T-cell (primary cell): ENCODE data around the gene IGLL5. TPM values are rescaled to one million over a fixed set of nuclear protein-coding genes. Genes with fewer than 3 reads are reported as not detected.

Experiments
- ATAC-seq, 4 experiments: fragments of 200-7000 bp in 3 of 4; fragments of 150-1000 bp in 1 of 4; cut with Tn5 transposase; replicated peaks in 1 of 4; 1 replicate in 3 of 4; 2 replicates in 1 of 4; pipeline ENCODE4 v1.10.0; 2021; ENCODE audit warnings: moderate library complexity in 3 of 4, mild to moderate bottlenecking in 2 of 4, moderate number of reproducible peaks in 1 of 4
- CTCF ChIA-PET, 2 donors: fragments of 300-600 bp; sonication (Branson Sonifier 250); formaldehyde crosslinking; loops; one replicate each; lab custom pipeline; 2022; ENCODE audit warnings: antibody characterized with exemption in 2 of 2; lab: Charles Lee
- POLR2A ChIA-PET, 2 donors: fragments of 300-600 bp; sonication (Branson Sonifier 250); formaldehyde crosslinking; loops; one replicate each; lab custom pipeline; 2022; ENCODE audit warnings: antibody characterized with exemption in 2 of 2; lab: Charles Lee
- DNase-seq, 35 experiments: peaks; one replicate each; pipeline versions ENCODE4 v3.0.0 to v3.0.0-alpha.2; 2013 to 2023
- H3K27ac ChIP-seq: one replicate; pipeline ENCODE4 v1.5.1; 2013; ENCODE audit warnings: low read length
- H3K27me3 ChIP-seq, 2 experiments: replicated peaks in 1 of 2; 1 replicate in 1 of 2; 2 replicates in 1 of 2; pipeline versions ENCODE4 v1.6.1 to v1.7.0; 2013; ENCODE audit warnings: low read length in 1 of 2, mixed read lengths in 1 of 2; ENCODE audit not compliant: control insufficient read depth in 2 of 2, insufficient read depth in 2 of 2; ENCODE audit errors: extremely low read depth in 1 of 2
- H3K36me3 ChIP-seq, 2 donors: 1 replicate in 1 of 2; 2 replicates in 1 of 2; pipeline versions ENCODE4 v1.6.1 to v1.7.0; 2013; ENCODE audit warnings: low read length in 1 of 2; ENCODE audit not compliant: control insufficient read depth in 2 of 2, insufficient read depth in 1 of 2; ENCODE audit errors: extremely low read depth in 1 of 2
- H3K4me1 ChIP-seq, 2 experiments: 1 replicate in 1 of 2; 2 replicates in 1 of 2; pipeline versions ENCODE4 v1.6.1 to v1.7.0; 2013; ENCODE audit warnings: low read length in 2 of 2, mixed read lengths in 1 of 2; ENCODE audit not compliant: insufficient read depth in 2 of 2, control insufficient read depth in 1 of 2; ENCODE audit errors: extremely low read depth in 1 of 2
- H3K4me3 ChIP-seq, 2 donors: 1 replicate in 1 of 2; 2 replicates in 1 of 2; pipeline versions ENCODE4 v1.5.1 to v1.7.0; 2013; ENCODE audit warnings: mild to moderate bottlenecking in 2 of 2, low read length in 1 of 2, moderate library complexity in 1 of 2; ENCODE audit not compliant: control insufficient read depth in 1 of 2; ENCODE audit errors: extremely low read depth in 1 of 2
- H3K9me3 ChIP-seq: 2 replicates; pipeline ENCODE4 v1.7.0; 2013
- H3K27ac Mint-ChIP-seq, 2 donors: one replicate each; pipeline ENCODE4 v1.8.0; 2020 to 2021; ENCODE audit warnings: mild to moderate bottlenecking in 2 of 2, mixed read lengths in 2 of 2
- H3K27me3 Mint-ChIP-seq, 2 donors: one replicate each; pipeline ENCODE4 v1.8.0; 2021 to 2022; ENCODE audit warnings: mixed read lengths in 2 of 2
- H3K36me3 Mint-ChIP-seq: one replicate; pipeline ENCODE4 v1.8.0; 2021; ENCODE audit warnings: mixed read lengths
- H3K4me1 Mint-ChIP-seq, 3 donors: one replicate each; pipeline ENCODE4 v1.8.0; 2020 to 2022; ENCODE audit warnings: mixed read lengths in 3 of 3, mild to moderate bottlenecking in 1 of 3
- H3K4me3 Mint-ChIP-seq, 3 donors: one replicate each; pipeline ENCODE4 v1.8.0; 2020 to 2022; ENCODE audit warnings: mild to moderate bottlenecking in 3 of 3, mixed read lengths in 3 of 3, moderate library complexity in 3 of 3
- H3K9me3 Mint-ChIP-seq, 3 donors: one replicate each; pipeline ENCODE4 v1.8.0; 2020 to 2022; ENCODE audit warnings: mixed read lengths in 3 of 3
- WGBS: methylation state at CpG from one replicate; pipeline ENCODE4 v1.1.5; 2013; ENCODE audit warnings: missing lambda C conversion rate; ENCODE audit not compliant: insufficient coverage; 5-methylcytosine and 5-hydroxymethylcytosine counted together
- total RNA-seq, 35 experiments: library from RNA in 6 of 35; stranded (reverse) in 6 of 35; fragments of 120-200 nt in 1 of 35; gene quantifications; one replicate each; pipeline versions ENCODE4 v1.2.1 to v1.2.4 and lab custom pipeline; 2013 to 2026

The IGLL5 gene
- total RNA-seq, 5 donors from 2014 or later (not counting 1 experiment from before 2014, with no cell fraction given): 0.35 to 2.9 (median 2.1) TPM

- no peaks in the 10 kb centered on the region for H3K36me3 ChIP-seq
- WGBS: 82% methylated on average over 3 of the region's 4 CpGs
- ChIA-PET POLR2A (no interaction called here), CTCF (no interaction called here)
- Mint-ChIP-seq H3K27ac (no peak overlapping the region), H3K4me1 (no peaks in the 10 kb centered on the region), H3K9me3 (no peaks in the 10 kb centered on the region), H3K27me3 (peaks cover 0 to 5% of the 10 kb centered on the region in 2 donors), H3K36me3 (no peaks in the 10 kb centered on the region), H3K4me3 (no peak overlapping the region)
- no peaks in the 10 kb centered on the region for H3K4me1 ChIP-seq
- H3K9me3 ChIP-seq: no peaks in the 10 kb centered on the region
- H3K27me3 ChIP-seq: peaks cover 0 to 23% of the 10 kb centered on the region in 2 experiments
- no peak overlapping the region for H3K27ac ChIP-seq
- DNase-seq (no peak), ATAC-seq (no peak)
- H3K4me3 ChIP-seq: no peak overlapping the region
Measured at GRCh38 chr22:22917377-22917776, 29.8 kb downstream of the IGLL5 start.

- Histone ChIP-seq H3K27me3 (peaks cover 0 to 21% of the 10 kb centered on the region in 2 experiments), H3K27ac (no peak overlapping the region), H3K36me3 (no peaks in the 10 kb centered on the region), H3K4me3 (no peak overlapping the region), H3K4me1 (no peaks in the 10 kb centered on the region), H3K9me3 (no peaks in the 10 kb centered on the region)
- no peak overlapping the region for H3K4me3 Mint-ChIP-seq
- WGBS: 90% methylated on average over 1 of the region's 7 CpGs
- DNase-seq (no peak), ATAC-seq (no peak)
- ChIA-PET CTCF (no interaction called here), POLR2A (no interaction called here)
- no peaks in the 10 kb centered on the region for H3K36me3 Mint-ChIP-seq
- peaks cover 0 to 5% of the 10 kb centered on the region in 2 donors for H3K27me3 Mint-ChIP-seq
- H3K4me1 Mint-ChIP-seq: no peaks in the 10 kb centered on the region
- no peaks in the 10 kb centered on the region for H3K9me3 Mint-ChIP-seq
- no peak overlapping the region for H3K27ac Mint-ChIP-seq
Measured at GRCh38 chr22:22918297-22918965, 30.8 kb downstream of the IGLL5 start.

GRCh38 chr22:22919041-22919440 lies 31.4 kb downstream of the IGLL5 start:
- no peak overlapping the region for H3K27ac Mint-ChIP-seq
- Histone ChIP-seq H3K36me3 (no peaks in the 10 kb centered on the region), H3K4me3 (no peak overlapping the region), H3K4me1 (no peaks in the 10 kb centered on the region), H3K27ac (no peak overlapping the region), H3K9me3 (no peaks in the 10 kb centered on the region), H3K27me3 (peaks cover 0 to 21% of the 10 kb centered on the region in 2 experiments)
- no peaks in the 10 kb centered on the region for H3K9me3 Mint-ChIP-seq
- no peak for ATAC-seq
- no peaks in the 10 kb centered on the region for H3K36me3 Mint-ChIP-seq
- 90% methylated on average over 6 of the region's 7 CpGs for WGBS
- CTCF ChIA-PET: no interaction called here
- peaks cover 0 to 5% of the 10 kb centered on the region in 2 donors for H3K27me3 Mint-ChIP-seq
- no peak overlapping the region for H3K4me3 Mint-ChIP-seq
- POLR2A ChIA-PET: no interaction called here
- no peak for DNase-seq
- peaks cover 0 to under 1% (median 0%) of the 10 kb centered on the region in 3 donors for H3K4me1 Mint-ChIP-seq

DNA sequence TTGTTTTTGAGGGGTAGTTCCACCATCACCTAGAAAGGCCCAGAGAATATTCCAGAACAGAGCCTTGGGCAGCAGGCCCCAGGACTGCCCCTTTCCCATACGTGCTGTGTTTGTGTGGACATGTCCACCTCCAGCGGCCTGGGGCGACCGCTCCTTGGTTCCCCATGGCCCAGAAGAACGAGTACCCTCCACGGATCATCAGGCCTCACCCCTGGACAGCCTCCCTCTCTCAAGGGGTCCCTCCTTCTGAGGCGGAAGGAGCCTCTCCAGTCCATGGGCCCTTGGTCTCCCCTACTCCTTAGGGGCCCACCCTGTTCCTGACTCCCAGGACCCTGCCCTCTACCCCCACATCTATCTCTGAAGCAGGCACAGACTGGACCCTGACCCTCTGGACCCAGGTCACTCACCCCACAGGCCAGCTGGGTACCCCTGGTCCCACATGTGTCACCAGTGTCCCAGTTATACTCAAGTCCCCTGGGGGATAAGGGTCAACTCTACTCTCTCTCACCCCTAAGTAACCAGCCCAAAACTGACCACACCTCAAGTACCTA lies 32.6 kb downstream of the IGLL5 start:
- H3K9me3 ChIP-seq: no peaks in the 10 kb centered on the region
- H3K4me1 ChIP-seq: no peaks in the 10 kb centered on the region
- Mint-ChIP-seq H3K27me3 (peaks cover 0 to 5% of the 10 kb centered on the region in 2 donors), H3K4me1 (peaks cover 0 to 9% (median 0%) of the 10 kb centered on the region in 3 donors), H3K9me3 (no peaks in the 10 kb centered on the region), H3K36me3 (no peaks in the 10 kb centered on the region), H3K27ac (no peak overlapping the region), H3K4me3 (no peak overlapping the region)
- ChIA-PET POLR2A (no interaction called here), CTCF (no interaction called here)
- ATAC-seq: no peak
- no peaks in the 10 kb centered on the region for H3K36me3 ChIP-seq
- H3K27ac ChIP-seq: no peak overlapping the region
- no peak overlapping the region for H3K4me3 ChIP-seq
- H3K27me3 ChIP-seq: peaks cover 0 to 16% of the 10 kb centered on the region in 2 experiments
- 83% methylated on average over 2 of the region's 7 CpGs for WGBS
- DNase-seq: no peak

DNA sequence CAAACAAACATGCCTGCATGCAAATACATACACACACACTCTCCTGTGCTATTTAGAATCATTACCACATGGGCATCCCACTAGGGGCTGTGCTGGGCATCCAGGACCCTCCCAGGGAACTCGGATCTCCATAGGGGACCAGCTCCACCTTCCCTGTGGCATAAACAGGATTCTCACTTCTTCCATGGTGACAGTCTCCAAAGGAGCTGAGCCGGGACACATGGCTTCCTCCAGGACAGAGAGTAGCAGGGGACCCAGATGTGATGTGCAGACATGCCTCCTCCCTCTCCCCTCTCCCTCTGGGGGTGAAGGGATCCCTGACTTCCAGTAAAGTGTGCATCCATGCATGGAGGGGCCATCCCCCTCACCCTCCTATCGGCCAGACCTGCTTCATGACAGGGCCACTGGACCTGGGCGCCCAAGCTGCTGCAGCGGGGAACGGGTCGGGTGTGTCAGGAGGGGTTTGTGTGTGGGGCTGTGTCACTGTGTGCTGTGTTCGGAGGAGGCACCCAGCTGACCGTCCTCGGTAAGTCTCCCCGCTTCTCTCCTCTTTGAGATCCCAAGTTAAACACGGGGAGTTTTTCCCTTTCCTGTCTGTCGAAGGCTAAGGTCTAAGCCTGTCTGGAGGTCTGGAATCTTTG lies 33.4 kb downstream of the IGLL5 start:
- ATAC-seq (no peak), DNase-seq (no peak)
- Mint-ChIP-seq H3K27ac (no peak overlapping the region), H3K4me1 (peaks cover 0 to 12% (median 0%) of the 10 kb centered on the region in 3 donors), H3K36me3 (no peaks in the 10 kb centered on the region), H3K27me3 (peaks cover 0 to 5% of the 10 kb centered on the region in 2 donors), H3K4me3 (no peak overlapping the region), H3K9me3 (no peaks in the 10 kb centered on the region)
- Histone ChIP-seq H3K9me3 (no peaks in the 10 kb centered on the region), H3K27ac (no peak overlapping the region), H3K27me3 (peaks cover 0 to 13% of the 10 kb centered on the region in 2 experiments), H3K36me3 (no peaks in the 10 kb centered on the region), H3K4me3 (no peak overlapping the region), H3K4me1 (peaks cover 0 to under 1% of the 10 kb centered on the region in 2 experiments)
- POLR2A ChIA-PET: no interaction called here
- 86% methylated on average over 7 of the region's 13 CpGs for WGBS
- CTCF ChIA-PET: no interaction called here

DNA sequence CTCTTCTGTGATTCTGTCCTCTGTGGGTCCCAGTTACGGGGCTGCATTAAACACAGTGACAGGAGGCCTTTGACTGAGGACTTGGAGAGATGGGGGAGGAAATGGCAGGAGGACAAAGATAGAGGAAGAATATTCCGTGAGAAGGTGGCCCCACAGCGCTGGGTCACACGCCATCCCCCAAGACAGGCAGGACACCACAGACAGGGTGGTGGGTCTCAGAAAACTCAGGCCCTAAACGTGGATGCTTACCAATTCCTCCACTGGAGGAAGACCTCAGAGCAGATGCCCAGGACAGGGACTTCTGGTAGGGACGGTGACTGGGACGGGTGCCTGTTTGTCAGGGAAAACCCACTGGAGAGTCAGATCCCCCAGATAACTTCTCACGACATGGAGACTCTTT lies 34.0 kb downstream of the IGLL5 start:
- no peak for ATAC-seq
- Histone ChIP-seq H3K4me3 (no peak overlapping the region), H3K36me3 (no peaks in the 10 kb centered on the region), H3K27me3 (peaks cover 0 to 10% of the 10 kb centered on the region in 2 experiments), H3K27ac (no peak overlapping the region), H3K4me1 (peaks cover 0 to 6% of the 10 kb centered on the region in 2 experiments), H3K9me3 (no peaks in the 10 kb centered on the region)
- peaks cover 0 to 5% of the 10 kb centered on the region in 2 donors for H3K27me3 Mint-ChIP-seq
- H3K4me3 Mint-ChIP-seq: no peak overlapping the region
- no peak for DNase-seq
- POLR2A ChIA-PET: no interaction called here
- CTCF ChIA-PET: no interaction called here
- H3K27ac Mint-ChIP-seq: no peak overlapping the region
- H3K4me1 Mint-ChIP-seq: peaks cover 0 to 17% (median 0%) of the 10 kb centered on the region in 3 donors
- WGBS: 80% methylated on average over 5 of the region's 8 CpGs
- no peaks in the 10 kb centered on the region for H3K9me3 Mint-ChIP-seq
- no peaks in the 10 kb centered on the region for H3K36me3 Mint-ChIP-seq
